IPS-18a (cell line): Measurements from ENCODE around the gene COL13A1.

Experiments used
- H3K27ac ChIP-seq: one replicate; pipeline ENCODE4 v1.5.1; 2013; ENCODE audit warnings: low read length
- H3K27me3 ChIP-seq: one replicate; pipeline ENCODE4 v1.6.1; 2013; ENCODE audit warnings: mild to moderate bottlenecking, low read length; ENCODE audit not compliant: control insufficient read depth, insufficient read depth
- H3K36me3 ChIP-seq: one replicate; pipeline ENCODE4 v1.6.1; 2013; ENCODE audit warnings: low read depth, low read length; ENCODE audit not compliant: control insufficient read depth
- H3K4me1 ChIP-seq: one replicate; pipeline ENCODE4 v1.6.1; 2013; ENCODE audit warnings: low read depth, low read length; ENCODE audit not compliant: control insufficient read depth
- H3K4me3 ChIP-seq: one replicate; pipeline ENCODE4 v1.5.1; 2013; ENCODE audit warnings: low read length
- H3K9ac ChIP-seq: one replicate; pipeline ENCODE4 v1.6.1; 2013; ENCODE audit warnings: mild to moderate bottlenecking, low read length, moderate library complexity
- H3K9me3 ChIP-seq: one replicate; pipeline ENCODE4 v1.6.1; 2013; ENCODE audit warnings: low read depth, low read length; ENCODE audit not compliant: control insufficient read depth

COL13A1 gene

DNA sequence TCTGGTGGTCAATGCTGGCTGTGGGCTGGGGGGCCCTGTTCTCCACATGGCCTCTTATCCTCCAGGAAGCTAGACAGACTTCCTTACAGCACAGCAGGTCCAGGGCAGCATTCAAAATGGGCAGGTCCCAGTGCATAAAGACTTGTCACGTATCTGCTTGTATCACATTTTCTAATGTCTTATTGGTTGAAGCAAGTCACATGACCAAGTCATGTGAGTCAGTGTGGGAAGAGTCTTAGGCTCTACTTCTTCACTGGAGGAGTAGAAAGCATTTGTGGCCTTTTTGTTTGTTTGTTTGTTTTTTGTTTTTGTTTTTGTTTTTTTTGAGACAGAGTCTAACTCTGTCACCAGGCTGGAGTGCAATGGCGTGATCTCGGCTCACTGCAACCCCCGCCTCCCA, 104.7 kb downstream of the COL13A1 start:
- no peaks in the 10 kb centered on the region for H3K9me3 ChIP-seq
- H3K27me3 ChIP-seq = no peaks in the 10 kb centered on the region
- H3K4me3 ChIP-seq = no peak overlapping the region

GRCh38 chr10:69907517-69907916, 105.8 kb downstream of the COL13A1 start:
- Histone ChIP-seq H3K27ac (no peak overlapping the region), H3K4me3 (no peak overlapping the region), H3K9ac (no peak overlapping the region), H3K9me3 (no peaks in the 10 kb centered on the region), H3K36me3 (no peaks in the 10 kb centered on the region), H3K27me3 (no peaks in the 10 kb centered on the region), H3K4me1 (peaks cover 3% of the 10 kb centered on the region)

More for the DNA sequence above, 104.7 kb downstream of the COL13A1 start:
- no peak overlapping the region for H3K27ac ChIP-seq
- no peak overlapping the region for H3K9ac ChIP-seq
- H3K36me3 ChIP-seq = no peaks in the 10 kb centered on the region
- peaks cover 8% of the 10 kb centered on the region for H3K4me1 ChIP-seq

DNA sequence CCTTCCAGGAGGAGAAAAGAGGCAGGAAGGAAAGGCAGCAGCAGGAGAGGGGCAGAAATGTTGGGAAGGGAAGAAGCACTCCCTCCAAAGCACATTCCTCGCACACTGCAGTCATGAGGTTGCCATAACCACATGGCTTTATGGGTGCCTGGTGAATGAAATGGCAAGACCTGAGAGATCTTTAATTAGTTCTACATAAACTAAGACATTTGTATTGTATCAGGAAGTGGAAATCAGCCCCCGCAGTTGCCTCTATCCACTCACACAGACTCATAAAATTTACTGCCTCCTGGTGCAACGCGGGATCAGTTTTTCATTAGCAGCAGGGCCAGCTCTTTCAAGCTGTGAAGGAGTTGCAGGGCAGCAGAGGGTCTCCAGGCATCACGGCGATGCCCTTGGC, 106.4 kb downstream of the COL13A1 start:
- no peaks in the 10 kb centered on the region for H3K27me3 ChIP-seq
- H3K36me3 ChIP-seq = no peaks in the 10 kb centered on the region
- no peaks in the 10 kb centered on the region for H3K9me3 ChIP-seq
- no peak overlapping the region for H3K9ac ChIP-seq
- H3K27ac ChIP-seq = no peak overlapping the region
- H3K4me1 ChIP-seq = peaks cover 3% of the 10 kb centered on the region
- H3K4me3 ChIP-seq = no peak overlapping the region

DNA sequence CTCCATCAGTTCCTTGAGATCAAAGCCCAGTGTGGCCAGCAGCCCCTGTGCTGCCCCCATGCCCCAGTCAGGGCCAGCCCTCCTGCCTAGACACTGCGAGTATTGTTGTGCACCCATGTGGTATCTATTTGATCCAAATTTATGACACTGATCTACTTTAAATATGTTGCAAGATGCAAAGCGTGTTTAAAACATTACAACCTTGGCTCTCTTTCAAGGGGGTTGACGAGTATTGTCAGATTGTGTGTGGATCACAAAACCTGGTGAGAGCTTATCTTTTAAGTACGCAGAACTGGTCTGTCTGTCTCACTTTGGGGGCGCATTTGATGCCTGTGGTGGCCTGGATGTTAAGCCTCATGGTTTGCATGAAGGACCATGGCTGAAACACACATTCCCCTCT, 108.9 kb downstream of the COL13A1 start:
- no peak overlapping the region for H3K9ac ChIP-seq
- no peaks in the 10 kb centered on the region for H3K36me3 ChIP-seq
- H3K27ac ChIP-seq = no peak overlapping the region
- no peaks in the 10 kb centered on the region for H3K9me3 ChIP-seq
- H3K27me3 ChIP-seq = no peaks in the 10 kb centered on the region
- peaks cover 3% of the 10 kb centered on the region for H3K4me1 ChIP-seq
- no peak overlapping the region for H3K4me3 ChIP-seq

- no peaks in the 10 kb centered on the region for H3K27me3 ChIP-seq
- H3K4me3 ChIP-seq = no peak overlapping the region
These were observed 110.2 kb downstream of the COL13A1 start for GRCh38 chr10:69911613-69912528.

GRCh38 chr10:69912589-69912988, 110.9 kb downstream of the COL13A1 start:
- Histone ChIP-seq H3K9ac (no peak overlapping the region), H3K27ac (no peak overlapping the region), H3K9me3 (no peaks in the 10 kb centered on the region), H3K27me3 (no peaks in the 10 kb centered on the region), H3K4me1 (peaks cover 3% of the 10 kb centered on the region), H3K4me3 (no peak overlapping the region), H3K36me3 (no peaks in the 10 kb centered on the region)

More at GRCh38 chr10:69911613-69912528, 110.2 kb downstream of the COL13A1 start:
- Histone ChIP-seq H3K36me3 (no peaks in the 10 kb centered on the region), H3K9ac (no peak overlapping the region), H3K9me3 (no peaks in the 10 kb centered on the region), H3K4me1 (peaks cover 3% of the 10 kb centered on the region), H3K27ac (no peak overlapping the region)

DNA sequence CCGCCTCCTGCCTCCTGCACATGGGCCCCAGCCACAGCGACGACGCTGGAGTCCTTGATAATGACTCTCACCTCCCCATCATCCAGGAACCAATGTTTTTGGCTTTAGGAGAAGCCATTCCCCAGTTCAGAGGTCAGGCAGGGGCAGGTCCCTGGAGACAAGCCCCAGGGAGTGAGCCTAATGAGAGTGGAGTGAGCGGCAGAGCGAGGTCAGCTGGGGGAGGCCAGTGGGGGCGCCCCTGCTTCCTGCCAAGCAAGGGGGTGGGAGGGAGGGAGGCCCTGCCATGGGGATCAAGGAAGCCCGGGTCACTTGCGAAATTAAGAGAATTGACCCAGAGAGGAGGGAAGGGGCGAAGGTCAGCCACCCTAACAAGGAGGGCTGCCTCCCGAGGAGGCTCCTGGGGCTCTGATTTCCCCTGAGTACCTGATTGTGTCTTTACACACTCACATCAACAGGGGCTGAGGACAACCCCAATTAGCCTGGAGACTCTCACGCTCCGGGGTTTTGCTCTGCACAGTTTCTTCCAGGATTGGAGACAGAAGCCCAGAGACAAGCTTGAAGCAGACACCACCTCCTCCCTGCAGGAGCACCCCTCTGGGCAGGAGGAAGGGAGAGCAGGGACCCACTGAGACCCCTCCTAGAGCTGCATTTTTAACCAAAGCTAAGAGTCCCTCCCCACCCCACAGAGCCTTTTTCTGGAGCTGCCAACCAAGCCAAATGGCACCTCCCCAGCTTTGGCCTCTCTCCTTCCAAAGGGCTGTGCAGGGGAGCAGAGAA, 112.1 kb downstream of the COL13A1 start:
- Histone ChIP-seq H3K9me3 (no peaks in the 10 kb centered on the region), H3K4me1 (peaks cover 7% of the 10 kb centered on the region), H3K27me3 (no peaks in the 10 kb centered on the region), H3K9ac (no peak overlapping the region), H3K27ac (no peak overlapping the region), H3K36me3 (no peaks in the 10 kb centered on the region), H3K4me3 (no peak overlapping the region)

DNA sequence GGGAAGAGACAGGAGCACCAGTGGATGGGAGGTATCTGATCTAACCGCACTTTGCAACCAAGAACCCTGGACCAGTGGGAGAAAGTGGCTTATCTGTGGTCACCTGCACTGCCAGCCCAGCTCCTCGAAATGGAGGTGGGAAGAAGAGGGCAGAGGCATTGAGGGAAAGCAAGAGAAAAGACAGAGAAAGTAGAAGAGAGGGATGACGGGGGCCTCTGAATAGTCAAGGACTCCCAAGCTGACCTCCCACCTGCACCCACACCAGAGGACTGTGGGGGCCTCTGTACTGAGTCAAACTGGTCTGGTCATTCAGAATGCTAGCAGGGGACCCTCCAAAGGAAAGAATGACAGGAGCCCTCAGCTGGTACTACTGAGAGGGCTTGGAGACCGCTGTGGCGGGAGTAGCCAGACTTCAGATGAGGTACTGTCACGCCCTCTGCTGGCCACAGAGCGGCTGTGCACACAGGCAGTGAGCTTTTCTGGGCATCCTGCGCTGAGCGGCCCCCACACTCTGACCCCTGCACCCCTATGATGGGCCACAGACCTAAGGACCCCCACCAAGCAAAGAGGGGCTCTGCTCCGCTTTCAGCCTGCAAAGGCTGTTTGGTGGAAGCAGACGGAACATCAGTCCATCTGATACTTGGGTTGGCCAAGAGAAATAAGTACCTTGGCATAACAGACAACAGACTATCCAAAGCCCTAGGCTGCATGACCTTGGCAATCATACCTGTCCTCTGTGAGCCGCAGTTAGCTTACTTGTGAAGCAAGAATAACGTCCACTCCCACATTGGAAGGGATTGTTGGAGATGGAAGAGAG, 112.9 kb downstream of the COL13A1 start:
- no peaks in the 10 kb centered on the region for H3K27me3 ChIP-seq
- H3K27ac ChIP-seq = no peak overlapping the region
- no peak overlapping the region for H3K9ac ChIP-seq
- no peaks in the 10 kb centered on the region for H3K36me3 ChIP-seq
- H3K4me1 ChIP-seq = peaks cover 7% of the 10 kb centered on the region
- no peak overlapping the region for H3K4me3 ChIP-seq
- H3K9me3 ChIP-seq = no peaks in the 10 kb centered on the region

DNA sequence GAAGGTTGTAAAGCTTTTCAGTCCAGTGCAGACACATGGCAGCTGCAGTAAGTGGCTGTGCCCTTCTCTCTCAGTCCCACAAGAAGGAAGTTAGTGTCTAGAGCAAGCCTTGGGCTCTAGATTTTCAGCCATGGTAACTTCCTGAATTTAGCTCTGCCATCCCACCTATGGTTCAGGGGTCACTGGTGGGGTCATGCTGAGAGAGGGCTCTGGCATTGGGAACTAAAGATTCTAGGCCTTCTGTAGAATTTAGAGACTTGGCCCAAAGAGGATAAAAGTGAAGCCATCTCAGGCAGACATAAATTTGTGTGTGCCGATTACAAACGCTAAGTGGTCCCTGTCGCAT, 113.5 kb downstream of the COL13A1 start:
- no peak overlapping the region for H3K27ac ChIP-seq
- H3K36me3 ChIP-seq = no peaks in the 10 kb centered on the region
- H3K4me1 ChIP-seq = peaks cover 7% of the 10 kb centered on the region
- H3K27me3 ChIP-seq = no peaks in the 10 kb centered on the region
- no peak overlapping the region for H3K9ac ChIP-seq
- H3K9me3 ChIP-seq = no peaks in the 10 kb centered on the region
- H3K4me3 ChIP-seq = no peak overlapping the region

- Histone ChIP-seq H3K27ac (no peak overlapping the region), H3K4me1 (peaks cover 7% of the 10 kb centered on the region), H3K27me3 (no peaks in the 10 kb centered on the region), H3K9me3 (no peaks in the 10 kb centered on the region), H3K36me3 (no peaks in the 10 kb centered on the region), H3K9ac (no peak overlapping the region), H3K4me3 (no peak overlapping the region)
These were observed 114.4 kb downstream of the COL13A1 start for GRCh38 chr10:69916118-69916517.

DNA sequence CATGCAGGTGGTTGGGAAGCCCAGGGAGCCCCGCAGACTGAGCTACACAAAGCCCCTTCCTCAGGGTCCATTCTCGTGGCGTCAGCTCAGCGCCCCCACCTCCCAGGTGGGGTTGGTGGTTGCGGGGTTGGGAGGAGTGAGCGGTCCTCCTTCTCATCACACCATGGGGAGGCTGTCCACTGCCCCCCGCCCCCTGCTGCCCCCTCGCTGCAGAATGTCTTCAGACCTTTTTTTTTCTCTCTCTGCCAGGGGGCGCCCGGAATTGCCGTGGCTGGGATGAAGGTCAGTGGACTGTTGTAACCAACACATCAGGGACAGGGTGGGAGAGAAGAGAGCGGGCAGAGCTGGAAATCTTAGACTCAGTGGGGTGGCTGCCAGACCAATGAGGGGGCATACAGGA, 116.3 kb downstream of the COL13A1 start:
- no peaks in the 10 kb centered on the region for H3K36me3 ChIP-seq
- H3K27me3 ChIP-seq = no peaks in the 10 kb centered on the region
- no peak overlapping the region for H3K9ac ChIP-seq
- H3K27ac ChIP-seq = no peak overlapping the region
- peaks cover 5% of the 10 kb centered on the region for H3K4me1 ChIP-seq
- H3K4me3 ChIP-seq = no peak overlapping the region
- H3K9me3 ChIP-seq = no peaks in the 10 kb centered on the region
